ENCODE measurements around the gene SLC27A1.
A peak's percentile ranks its signal among the peaks of the same experiment; 100 is the strongest.

Gene SLC27A1

DNA sequence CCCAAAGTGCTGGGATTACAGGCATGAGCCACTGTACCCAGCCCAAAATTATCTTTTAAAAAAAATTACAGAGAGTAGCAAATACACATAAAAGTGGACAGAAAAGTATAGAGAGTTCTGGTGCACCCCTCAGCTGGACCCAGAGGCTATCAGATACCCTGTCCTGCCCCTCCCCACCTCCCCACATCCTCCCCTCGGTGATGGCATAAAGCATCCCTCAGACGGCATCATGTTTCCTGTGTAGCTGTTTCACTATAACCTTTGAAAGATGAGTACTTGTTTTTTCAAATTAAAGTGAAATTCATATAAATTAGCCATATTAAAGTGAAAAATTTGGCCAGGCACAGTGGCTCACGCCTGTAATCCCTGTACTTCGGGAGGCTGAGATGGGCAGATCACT, 20.1 kb downstream of the SLC27A1 start:
- no peak for ATAC-seq

DNA sequence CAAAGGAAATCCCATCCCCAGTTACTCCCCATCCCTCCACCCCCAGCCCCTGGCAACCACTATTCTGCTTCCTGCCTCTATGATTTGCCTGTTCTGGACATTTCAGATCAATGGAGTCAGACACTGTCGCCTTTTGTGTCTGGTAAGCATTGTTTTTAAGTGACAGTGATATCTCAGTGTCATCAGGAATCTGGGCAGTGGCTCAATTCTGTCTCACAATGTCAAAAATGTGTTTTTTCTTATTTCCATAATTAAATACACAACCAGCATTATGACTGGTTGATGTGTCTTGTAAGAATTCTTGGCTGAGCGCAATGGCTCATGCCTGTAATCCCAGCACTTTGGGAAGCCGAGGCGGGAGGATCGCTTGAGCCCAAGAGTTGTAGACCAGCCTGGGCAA, 21.0 kb downstream of the SLC27A1 start:
- peak; percentile 40 for ATAC-seq
- TF ChIP-seq ZFP30 (CRISPR knock-in tag; IDR thresholded peaks at IDR 0.05) (no peak), ZNF8 (CRISPR knock-in tag; IDR thresholded peaks at IDR 0.05) (no peak), SNAI2 (CRISPR knock-in tag; IDR thresholded peaks at IDR 0.05) (no peak), TOX (CRISPR knock-in tag; IDR thresholded peaks at IDR 0.05; ENCODE audit: borderline replicate concordance) (no peak), BACH2 (CRISPR knock-in tag; IDR thresholded peaks at IDR 0.05; ENCODE audit: borderline replicate concordance) (no peak), ZFP3 (CRISPR knock-in tag; IDR thresholded peaks at IDR 0.05) (no peak), ZC3H10 (CRISPR knock-in tag; IDR thresholded peaks at IDR 0.05) (no peak), CSDC2 (CRISPR knock-in tag; IDR thresholded peaks at IDR 0.05) (no peak), ARNTL (CRISPR knock-in tag; IDR thresholded peaks at IDR 0.05; ENCODE audit: borderline replicate concordance, low read depth) (no peak), RARB (CRISPR knock-in tag; IDR thresholded peaks at IDR 0.05) (no peak), PPARA (CRISPR knock-in tag; IDR thresholded peaks at IDR 0.05; ENCODE audit: borderline replicate concordance) (no peak), ESRRG (CRISPR knock-in tag; IDR thresholded peaks at IDR 0.05) (no peak), ZNF565 (CRISPR knock-in tag; conservative IDR thresholded peaks at IDR 0.05; ENCODE audit: low read depth) (no peak)
- TF ChIP-seq, protein P1, sequence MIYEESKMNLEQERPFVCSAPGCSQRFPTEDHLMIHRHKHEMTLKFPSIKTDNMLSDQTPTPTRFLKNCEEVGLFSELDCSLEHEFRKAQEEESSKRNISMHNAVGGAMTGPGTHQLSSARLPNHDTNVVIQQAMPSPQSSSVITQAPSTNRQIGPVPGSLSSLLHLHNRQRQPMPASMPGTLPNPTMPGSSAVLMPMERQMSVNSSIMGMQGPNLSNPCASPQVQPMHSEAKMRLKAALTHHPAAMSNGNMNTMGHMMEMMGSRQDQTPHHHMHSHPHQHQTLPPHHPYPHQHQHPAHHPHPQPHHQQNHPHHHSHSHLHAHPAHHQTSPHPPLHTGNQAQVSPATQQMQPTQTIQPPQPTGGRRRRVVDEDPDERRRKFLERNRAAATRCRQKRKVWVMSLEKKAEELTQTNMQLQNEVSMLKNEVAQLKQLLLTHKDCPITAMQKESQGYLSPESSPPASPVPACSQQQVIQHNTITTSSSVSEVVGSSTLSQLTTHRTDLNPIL (CRISPR knock-in tag; IDR thresholded peaks at IDR 0.05; ENCODE audit: low read depth): no peak
- TF ChIP-seq, protein P2, sequence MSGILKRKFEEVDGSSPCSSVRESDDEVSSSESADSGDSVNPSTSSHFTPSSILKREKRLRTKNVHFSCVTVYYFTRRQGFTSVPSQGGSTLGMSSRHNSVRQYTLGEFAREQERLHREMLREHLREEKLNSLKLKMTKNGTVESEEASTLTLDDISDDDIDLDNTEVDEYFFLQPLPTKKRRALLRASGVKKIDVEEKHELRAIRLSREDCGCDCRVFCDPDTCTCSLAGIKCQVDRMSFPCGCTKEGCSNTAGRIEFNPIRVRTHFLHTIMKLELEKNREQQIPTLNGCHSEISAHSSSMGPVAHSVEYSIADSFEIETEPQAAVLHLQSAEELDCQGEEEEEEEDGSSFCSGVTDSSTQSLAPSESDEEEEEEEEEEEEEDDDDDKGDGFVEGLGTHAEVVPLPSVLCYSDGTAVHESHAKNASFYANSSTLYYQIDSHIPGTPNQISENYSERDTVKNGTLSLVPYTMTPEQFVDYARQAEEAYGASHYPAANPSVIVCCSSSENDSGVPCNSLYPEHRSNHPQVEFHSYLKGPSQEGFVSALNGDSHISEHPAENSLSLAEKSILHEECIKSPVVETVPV (CRISPR knock-in tag; IDR thresholded peaks at IDR 0.05): no peak
- TF ChIP-seq, protein P3, sequence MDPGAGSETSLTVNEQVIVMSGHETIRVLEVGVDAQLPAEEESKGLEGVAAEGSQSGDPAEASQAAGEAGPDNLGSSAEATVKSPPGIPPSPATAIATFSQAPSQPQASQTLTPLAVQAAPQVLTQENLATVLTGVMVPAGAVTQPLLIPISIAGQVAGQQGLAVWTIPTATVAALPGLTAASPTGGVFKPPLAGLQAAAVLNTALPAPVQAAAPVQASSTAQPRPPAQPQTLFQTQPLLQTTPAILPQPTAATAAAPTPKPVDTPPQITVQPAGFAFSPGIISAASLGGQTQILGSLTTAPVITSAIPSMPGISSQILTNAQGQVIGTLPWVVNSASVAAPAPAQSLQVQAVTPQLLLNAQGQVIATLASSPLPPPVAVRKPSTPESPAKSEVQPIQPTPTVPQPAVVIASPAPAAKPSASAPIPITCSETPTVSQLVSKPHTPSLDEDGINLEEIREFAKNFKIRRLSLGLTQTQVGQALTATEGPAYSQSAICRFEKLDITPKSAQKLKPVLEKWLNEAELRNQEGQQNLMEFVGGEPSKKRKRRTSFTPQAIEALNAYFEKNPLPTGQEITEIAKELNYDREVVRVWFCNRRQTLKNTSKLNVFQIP (CRISPR knock-in tag; IDR thresholded peaks at IDR 0.05; ENCODE audit: borderline replicate concordance, low read depth): no peak
- TF ChIP-seq, protein P4, sequence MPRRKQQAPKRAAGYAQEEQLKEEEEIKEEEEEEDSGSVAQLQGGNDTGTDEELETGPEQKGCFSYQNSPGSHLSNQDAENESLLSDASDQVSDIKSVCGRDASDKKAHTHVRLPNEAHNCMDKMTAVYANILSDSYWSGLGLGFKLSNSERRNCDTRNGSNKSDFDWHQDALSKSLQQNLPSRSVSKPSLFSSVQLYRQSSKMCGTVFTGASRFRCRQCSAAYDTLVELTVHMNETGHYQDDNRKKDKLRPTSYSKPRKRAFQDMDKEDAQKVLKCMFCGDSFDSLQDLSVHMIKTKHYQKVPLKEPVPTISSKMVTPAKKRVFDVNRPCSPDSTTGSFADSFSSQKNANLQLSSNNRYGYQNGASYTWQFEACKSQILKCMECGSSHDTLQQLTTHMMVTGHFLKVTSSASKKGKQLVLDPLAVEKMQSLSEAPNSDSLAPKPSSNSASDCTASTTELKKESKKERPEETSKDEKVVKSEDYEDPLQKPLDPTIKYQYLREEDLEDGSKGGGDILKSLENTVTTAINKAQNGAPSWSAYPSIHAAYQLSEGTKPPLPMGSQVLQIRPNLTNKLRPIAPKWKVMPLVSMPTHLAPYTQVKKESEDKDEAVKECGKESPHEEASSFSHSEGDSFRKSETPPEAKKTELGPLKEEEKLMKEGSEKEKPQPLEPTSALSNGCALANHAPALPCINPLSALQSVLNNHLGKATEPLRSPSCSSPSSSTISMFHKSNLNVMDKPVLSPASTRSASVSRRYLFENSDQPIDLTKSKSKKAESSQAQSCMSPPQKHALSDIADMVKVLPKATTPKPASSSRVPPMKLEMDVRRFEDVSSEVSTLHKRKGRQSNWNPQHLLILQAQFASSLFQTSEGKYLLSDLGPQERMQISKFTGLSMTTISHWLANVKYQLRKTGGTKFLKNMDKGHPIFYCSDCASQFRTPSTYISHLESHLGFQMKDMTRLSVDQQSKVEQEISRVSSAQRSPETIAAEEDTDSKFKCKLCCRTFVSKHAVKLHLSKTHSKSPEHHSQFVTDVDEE (CRISPR knock-in tag; IDR thresholded peaks at IDR 0.05): no peak
- TF ChIP-seq, protein P5, sequence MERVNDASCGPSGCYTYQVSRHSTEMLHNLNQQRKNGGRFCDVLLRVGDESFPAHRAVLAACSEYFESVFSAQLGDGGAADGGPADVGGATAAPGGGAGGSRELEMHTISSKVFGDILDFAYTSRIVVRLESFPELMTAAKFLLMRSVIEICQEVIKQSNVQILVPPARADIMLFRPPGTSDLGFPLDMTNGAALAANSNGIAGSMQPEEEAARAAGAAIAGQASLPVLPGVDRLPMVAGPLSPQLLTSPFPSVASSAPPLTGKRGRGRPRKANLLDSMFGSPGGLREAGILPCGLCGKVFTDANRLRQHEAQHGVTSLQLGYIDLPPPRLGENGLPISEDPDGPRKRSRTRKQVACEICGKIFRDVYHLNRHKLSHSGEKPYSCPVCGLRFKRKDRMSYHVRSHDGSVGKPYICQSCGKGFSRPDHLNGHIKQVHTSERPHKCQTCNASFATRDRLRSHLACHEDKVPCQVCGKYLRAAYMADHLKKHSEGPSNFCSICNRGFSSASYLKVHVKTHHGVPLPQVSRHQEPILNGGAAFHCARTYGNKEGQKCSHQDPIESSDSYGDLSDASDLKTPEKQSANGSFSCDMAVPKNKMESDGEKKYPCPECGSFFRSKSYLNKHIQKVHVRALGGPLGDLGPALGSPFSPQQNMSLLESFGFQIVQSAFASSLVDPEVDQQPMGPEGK (CRISPR knock-in tag; IDR thresholded peaks at IDR 0.05; ENCODE audit: borderline replicate concordance): no peak

More for the DNA sequence above, 20.1 kb downstream of the SLC27A1 start:
- TF ChIP-seq TOX (CRISPR knock-in tag; IDR thresholded peaks at IDR 0.05; ENCODE audit: borderline replicate concordance) (no peak), ZNF565 (CRISPR knock-in tag; conservative IDR thresholded peaks at IDR 0.05; ENCODE audit: low read depth) (no peak), OSR1 (CRISPR knock-in tag; IDR thresholded peaks at IDR 0.05) (no peak)
- TF ChIP-seq, protein P1 (CRISPR knock-in tag; IDR thresholded peaks at IDR 0.05; ENCODE audit: low read depth): no peak
- TF ChIP-seq, protein P5 (CRISPR knock-in tag; IDR thresholded peaks at IDR 0.05; ENCODE audit: borderline replicate concordance): no peak
